GM12878 (cell line): Measurements from ENCODE around the gene DUOXA1. TPM values are rescaled to one million over a fixed set of nuclear protein-coding genes. Genes with fewer than 3 reads are reported as not detected.

Experiments
- ATAC-seq: fragments of 200-7000 bp; cut with Tn5 transposase; 3 replicates; pipeline ENCODE4 v1.9.1; 2020; ENCODE audit warnings: mild to moderate bottlenecking, moderate library complexity
- BruUV-seq: library from RNA; stranded (reverse); fragments of 400-500 nt; replicated peaks from 2 replicates; lab custom pipeline; 2021; lab: Mats Ljungman, UMichigan
- CTCF ChIA-PET: fragments of 300-600 bp; sonication (Branson Sonifier 250); formaldehyde crosslinking; extraction: SDS; loops from one replicate; lab custom pipeline; 2021; ENCODE audit warnings: inconsistent platforms; lab: Yijun Ruan, JAX
- POLR2A ChIA-PET: fragments of 350-600 bp; formaldehyde crosslinking; extraction: SDS; loops from one replicate; lab custom pipeline; 2021; ENCODE audit warnings: inconsistent platforms; lab: Charles Lee
- RAD21 ChIA-PET: fragments of 300-600 bp; sonication (Branson Sonifier 250); formaldehyde crosslinking; loops from one replicate; lab custom pipeline; 2023; ENCODE audit warnings: antibody characterized with exemption; ENCODE audit not compliant: unreplicated experiment; lab: Charles Lee
- SMC1A ChIA-PET: fragments of 300-600 bp; sonication (Branson Sonifier 250); formaldehyde crosslinking; loops from one replicate; lab custom pipeline; 2023; ENCODE audit not compliant: unreplicated experiment, uncharacterized antibody; lab: Charles Lee
- DNase-seq: peaks from one replicate; pipeline ENCODE4 v3.0.0-alpha.2; 2011; ENCODE audit warnings: low read depth, low spot score
- FAIRE-seq: peaks from 3 replicates; lab custom pipeline; 2011; peaks lifted over from hg19 to GRCh38; lab: Jason Lieb, UNC
- H2AFZ ChIP-seq: 2 replicates; pipeline ENCODE4 v1.6.0; 2011; ENCODE audit warnings: low read depth, low read length, control low read depth; ENCODE audit not compliant: control insufficient read depth
- H3K27ac ChIP-seq: 2 replicates; pipeline ENCODE4 v1.5.1; 2011; ENCODE audit warnings: control low read depth; ENCODE audit not compliant: control insufficient read depth, insufficient read depth
- H3K27me3 ChIP-seq, 2 experiments: replicated peaks in 1 of 2; 2 replicates each; pipeline versions ENCODE4 v1.6.0 to v1.6.1; 2011; ENCODE audit warnings: low read length in 1 of 2; ENCODE audit not compliant: control insufficient read depth in 2 of 2, insufficient read depth in 2 of 2
- H3K36me3 ChIP-seq, 2 experiments: 2 replicates each; pipeline ENCODE4 v1.5.1; 2011; ENCODE audit warnings: low read length in 1 of 2; ENCODE audit not compliant: control insufficient read depth in 2 of 2, insufficient read depth in 2 of 2
- H3K4me1 ChIP-seq: 2 replicates; pipeline ENCODE4 v1.6.1; 2011; ENCODE audit warnings: mild to moderate bottlenecking, low read length, moderate library complexity, mixed read lengths; ENCODE audit not compliant: control insufficient read depth, insufficient read depth
- H3K4me2 ChIP-seq: 2 replicates; pipeline ENCODE4 v1.6.0; 2011; ENCODE audit warnings: control low read depth; ENCODE audit not compliant: control insufficient read depth, insufficient read depth
- H3K4me3 ChIP-seq: fragments of 200-600 bp; sonication (generic); 2 replicates; pipeline ENCODE4 v1.5.1; 2016
- H3K79me2 ChIP-seq: 2 replicates; pipeline ENCODE4 v1.6.0; 2011; ENCODE audit warnings: low read length; ENCODE audit not compliant: control insufficient read depth, insufficient read depth
- H3K9ac ChIP-seq: 2 replicates; pipeline ENCODE4 v1.8.0; 2011; ENCODE audit warnings: low read length, control low read depth, mixed read lengths; ENCODE audit not compliant: control insufficient read depth, insufficient read depth
- H3K9me3 ChIP-seq: replicated peaks from 3 replicates; pipeline ENCODE4 v1.5.1; 2011; ENCODE audit warnings: mild to moderate bottlenecking, low read length; ENCODE audit not compliant: control insufficient read depth, insufficient read depth
- H4K20me1 ChIP-seq: 2 replicates; pipeline ENCODE4 v1.6.0; 2011; ENCODE audit not compliant: control insufficient read depth, insufficient read depth
- ASH2L ChIP-seq: fragments of 300-600, 200-600 bp; sonication (generic); IDR thresholded peaks from 2 replicates; pipeline ENCODE4 v1.6.1; 2017; ENCODE audit warnings: low read depth, mild to moderate bottlenecking, borderline replicate concordance
- CHD4 ChIP-seq: fragments of 200-600 bp; sonication (generic); IDR thresholded peaks from 2 replicates; pipeline ENCODE4 v1.6.1; 2016; ENCODE audit warnings: mild to moderate bottlenecking
- KAT2A ChIP-seq: conservative IDR thresholded peaks from 2 replicates; pipeline ENCODE4 v1.6.1; 2011; ENCODE audit warnings: low read depth, low read length; ENCODE audit not compliant: control insufficient read depth
- NFIC ChIP-seq: IDR thresholded peaks from 2 replicates; pipeline ENCODE4 v1.6.1; 2012; ENCODE audit warnings: low read depth, mild to moderate bottlenecking, inconsistent platforms, low read length, moderate library complexity
- NFYA ChIP-seq: IDR thresholded peaks from 2 replicates; pipeline ENCODE4 v1.6.1; 2011; ENCODE audit warnings: low read depth, mild to moderate bottlenecking, low read length, improper control_type of control experiment, borderline replicate concordance
- NFYB ChIP-seq: IDR thresholded peaks from 2 replicates; pipeline ENCODE4 v1.6.1; 2011; ENCODE audit warnings: low read depth, mild to moderate bottlenecking, low read length, improper control_type of control experiment, moderate library complexity; ENCODE audit not compliant: insufficient read depth
- NRF1 ChIP-seq: conservative IDR thresholded peaks from 2 replicates; pipeline ENCODE4 v1.6.1; 2011; ENCODE audit warnings: mild to moderate bottlenecking, low read depth, low read length, improper control_type of control experiment
- SUPT20H ChIP-seq: IDR thresholded peaks from 2 replicates; pipeline ENCODE4 v1.6.1; 2011; ENCODE audit warnings: low read depth, mild to moderate bottlenecking, low read length, moderate library complexity, borderline replicate concordance; ENCODE audit not compliant: control insufficient read depth
- YY1 ChIP-seq: IDR thresholded peaks from 2 replicates; pipeline ENCODE4 v1.6.1; 2011; ENCODE audit warnings: low read depth, mild to moderate bottlenecking, low read length
- ZNF274 ChIP-seq: IDR thresholded peaks from one replicate; pipeline ENCODE4 v1.8.0; 2011; ENCODE audit not compliant: insufficient read length, insufficient read depth
- ZZZ3 ChIP-seq: IDR thresholded peaks from 2 replicates; pipeline ENCODE4 v1.6.1; 2011; ENCODE audit warnings: low read depth; ENCODE audit not compliant: control insufficient read depth, insufficient read length
- WGBS: methylation state at CpG from one replicate; pipeline ENCODE4 v1.1.6; 2016; ENCODE audit warnings: low lambda C conversion rate; ENCODE audit not compliant: insufficient replicate concordance, insufficient coverage; ENCODE audit errors: missing lambda C conversion rate; 5-methylcytosine and 5-hydroxymethylcytosine counted together
- in situ Hi-C: fragments of 300-500 bp; cut with MboI; formaldehyde crosslinking; loops from 9 replicates; pipeline ENCODE4 v1.14.3; 2018; ENCODE audit warnings: mixed read lengths
- intact Hi-C: fragments of 100-400 bp; cut with micrococcal nuclease; formaldehyde crosslinking; loops from one replicate; pipeline ENCODE4 v1.14.2; 2022; ENCODE audit not compliant: unreplicated experiment
- polyA plus RNA-seq, 11 experiments: library from polyadenylated mRNA; depleted of rRNA in 4 of 11; unstranded in 6 of 11; stranded (reverse) in 5 of 11; fragments of >200 nt; fragmentation: Nextera tagmentation in 4 of 11; fragmentation: Illumina TruSeq in 1 of 11; extraction: Ambion mirVana in 4 of 11; extraction: Trizol in 1 of 11; gene quantifications; 1 replicate in 1 of 11; 2 replicates in 10 of 11; pipeline versions ENCODE4 v1.2.1 to v1.2.3, GENCODE V29; 2011 to 2016; ENCODE audit warnings: inconsistent platforms in 2 of 11, missing spikeins in 2 of 11, low read depth in 1 of 11
- total RNA-seq, 4 experiments: library from RNA; depleted of rRNA in 3 of 4; stranded (reverse); fragments of >200 nt in 3 of 4; fragmentation: Illumina TruSeq in 1 of 4; extraction: Trizol in 1 of 4; gene quantifications; 2 replicates each; pipeline versions ENCODE4 v1.2.1 to v1.2.3, GENCODE V29; 2013 to 2021
- TF ChIP-seq, protein P1 (sequence below): fragments of 450-650 bp; IDR thresholded peaks from 2 replicates; pipeline ENCODE4 v1.6.1; 2018; ENCODE audit warnings: borderline replicate concordance, mild to moderate bottlenecking; ENCODE audit not compliant: partially characterized antibody
- TF ChIP-seq, protein P2 (sequence below): IDR thresholded peaks from 2 replicates; pipeline ENCODE4 v1.6.1; 2012; ENCODE audit warnings: low read depth, low read length, improper control_type of control experiment
- TF ChIP-seq, protein P3 (sequence below): IDR thresholded peaks from 2 replicates; pipeline ENCODE4 v1.6.1; 2011; ENCODE audit warnings: mild to moderate bottlenecking, low read depth, low read length, moderate library complexity; ENCODE audit not compliant: insufficient replicate concordance
- TF ChIP-seq, protein P4 (sequence below): fragments of 150-350 bp; IDR thresholded peaks from 2 replicates; pipeline ENCODE4 v1.6.1; 2014; ENCODE audit warnings: mild to moderate bottlenecking, low read depth, low read length

DUOXA1 gene
- total and polyA plus RNA-seq, 10 of the 15 experiments (the other 5 are each of a cell fraction or from before 2014, with no cell fraction given) = 0.08 TPM; not detected in 9

DNA sequence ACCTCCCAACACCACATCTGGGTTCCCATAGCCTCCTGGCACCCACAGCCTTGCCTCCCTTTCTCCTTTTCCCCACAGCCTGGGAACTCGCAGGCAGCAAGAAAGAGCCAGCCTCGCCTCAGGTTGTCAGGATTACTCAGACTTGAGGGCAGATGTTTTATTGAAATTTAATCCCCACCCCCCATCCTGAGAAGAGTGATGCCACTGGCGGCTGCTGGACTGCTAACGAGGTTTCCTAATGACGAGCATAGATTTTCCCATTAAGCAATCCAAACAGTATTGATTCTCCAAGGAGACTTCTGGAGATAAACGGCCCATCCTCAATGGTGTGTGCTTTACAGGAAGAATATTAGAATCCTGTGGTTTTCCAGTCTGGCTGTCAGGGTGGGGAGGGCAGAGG, 44.4 kb upstream of the DUOXA1 start (continued):
- TF ChIP-seq, protein P1, sequence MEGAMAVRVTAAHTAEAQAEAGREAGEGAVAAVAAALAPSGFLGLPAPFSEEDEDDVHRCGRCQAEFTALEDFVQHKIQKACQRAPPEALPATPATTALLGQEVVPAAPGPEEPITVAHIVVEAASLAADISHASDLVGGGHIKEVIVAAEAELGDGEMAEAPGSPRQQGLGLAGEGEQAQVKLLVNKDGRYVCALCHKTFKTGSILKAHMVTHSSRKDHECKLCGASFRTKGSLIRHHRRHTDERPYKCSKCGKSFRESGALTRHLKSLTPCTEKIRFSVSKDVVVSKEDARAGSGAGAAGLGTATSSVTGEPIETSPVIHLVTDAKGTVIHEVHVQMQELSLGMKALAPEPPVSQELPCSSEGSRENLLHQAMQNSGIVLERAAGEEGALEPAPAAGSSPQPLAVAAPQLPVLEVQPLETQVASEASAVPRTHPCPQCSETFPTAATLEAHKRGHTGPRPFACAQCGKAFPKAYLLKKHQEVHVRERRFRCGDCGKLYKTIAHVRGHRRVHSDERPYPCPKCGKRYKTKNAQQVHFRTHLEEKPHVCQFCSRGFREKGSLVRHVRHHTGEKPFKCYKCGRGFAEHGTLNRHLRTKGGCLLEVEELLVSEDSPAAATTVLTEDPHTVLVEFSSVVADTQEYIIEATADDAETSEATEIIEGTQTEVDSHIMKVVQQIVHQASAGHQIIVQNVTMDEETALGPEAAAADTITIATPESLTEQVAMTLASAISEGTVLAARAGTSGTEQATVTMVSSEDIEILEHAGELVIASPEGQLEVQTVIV = no peak
- TF ChIP-seq ZZZ3 (no peak), NFYB (no peak), ZNF274 (no peak), CHD4 (no peak)
- TF ChIP-seq, protein P2, sequence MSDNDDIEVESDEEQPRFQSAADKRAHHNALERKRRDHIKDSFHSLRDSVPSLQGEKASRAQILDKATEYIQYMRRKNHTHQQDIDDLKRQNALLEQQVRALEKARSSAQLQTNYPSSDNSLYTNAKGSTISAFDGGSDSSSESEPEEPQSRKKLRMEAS = no peak
- TF ChIP-seq, protein P3, sequence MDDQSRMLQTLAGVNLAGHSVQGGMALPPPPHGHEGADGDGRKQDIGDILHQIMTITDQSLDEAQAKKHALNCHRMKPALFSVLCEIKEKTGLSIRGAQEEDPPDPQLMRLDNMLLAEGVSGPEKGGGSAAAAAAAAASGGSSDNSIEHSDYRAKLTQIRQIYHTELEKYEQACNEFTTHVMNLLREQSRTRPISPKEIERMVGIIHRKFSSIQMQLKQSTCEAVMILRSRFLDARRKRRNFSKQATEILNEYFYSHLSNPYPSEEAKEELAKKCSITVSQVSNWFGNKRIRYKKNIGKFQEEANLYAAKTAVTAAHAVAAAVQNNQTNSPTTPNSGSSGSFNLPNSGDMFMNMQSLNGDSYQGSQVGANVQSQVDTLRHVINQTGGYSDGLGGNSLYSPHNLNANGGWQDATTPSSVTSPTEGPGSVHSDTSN = no peak

DNA sequence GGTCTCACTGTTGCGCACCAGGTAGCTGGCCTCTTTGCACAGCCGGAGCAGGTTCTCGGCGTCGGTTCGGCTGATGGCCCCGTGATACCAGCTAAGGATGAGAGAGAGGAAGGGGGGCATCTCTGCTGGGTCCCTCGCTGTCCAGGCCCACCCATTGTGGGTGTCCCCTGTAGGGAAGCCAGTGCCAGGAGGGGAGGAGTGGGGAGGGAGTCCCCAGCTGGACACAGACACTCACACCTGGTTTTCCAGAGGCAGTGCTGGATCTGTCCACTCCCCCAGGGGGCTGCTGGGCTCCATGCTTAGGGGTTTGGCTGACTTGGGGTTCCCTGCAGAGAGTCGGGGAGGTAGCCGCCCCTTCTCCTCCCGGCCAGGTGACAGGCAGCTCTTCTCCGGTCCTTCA, 42.2 kb upstream of the DUOXA1 start:
- no peak for FAIRE-seq
- BruUV-seq = no TSS peak
- TF ChIP-seq, protein P4, sequence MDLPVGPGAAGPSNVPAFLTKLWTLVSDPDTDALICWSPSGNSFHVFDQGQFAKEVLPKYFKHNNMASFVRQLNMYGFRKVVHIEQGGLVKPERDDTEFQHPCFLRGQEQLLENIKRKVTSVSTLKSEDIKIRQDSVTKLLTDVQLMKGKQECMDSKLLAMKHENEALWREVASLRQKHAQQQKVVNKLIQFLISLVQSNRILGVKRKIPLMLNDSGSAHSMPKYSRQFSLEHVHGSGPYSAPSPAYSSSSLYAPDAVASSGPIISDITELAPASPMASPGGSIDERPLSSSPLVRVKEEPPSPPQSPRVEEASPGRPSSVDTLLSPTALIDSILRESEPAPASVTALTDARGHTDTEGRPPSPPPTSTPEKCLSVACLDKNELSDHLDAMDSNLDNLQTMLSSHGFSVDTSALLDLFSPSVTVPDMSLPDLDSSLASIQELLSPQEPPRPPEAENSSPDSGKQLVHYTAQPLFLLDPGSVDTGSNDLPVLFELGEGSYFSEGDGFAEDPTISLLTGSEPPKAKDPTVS = no peak
- no peak for TF ChIP-seq ASH2L
- TF ChIP-seq NRF1 = no peak
- no peak for TF ChIP-seq YY1
- TF ChIP-seq CHD4 = no peak
- TF ChIP-seq SUPT20H = no peak
- no peak for TF ChIP-seq KAT2A
- TF ChIP-seq NFYA = no peak
- TF ChIP-seq ZNF274 = no peak
- no peak for TF ChIP-seq NFIC

More for the DNA sequence above, 42.2 kb upstream of the DUOXA1 start:
- Histone ChIP-seq H3K4me1 (peaks cover 5% of the 10 kb centered on the region), H3K27ac (no peak overlapping the region), H3K79me2 (no peaks in the 10 kb centered on the region), H3K4me3 (no peak overlapping the region), H4K20me1 (no peaks in the 10 kb centered on the region), H3K4me2 (no peak overlapping the region), H3K36me3 (no peaks in the 10 kb centered on the region), H3K9me3 (no peaks in the 10 kb centered on the region), H2AFZ (no peak overlapping the region), H3K9ac (no peak overlapping the region), H3K27me3 (no peaks in the 10 kb centered on the region)
- CTCF ChIA-PET = interaction anchor here (16.3 kb wide), 1 partner anchor 10 kb away, joined by 200 read pairs; the partner anchor contains the start of gene SHF
- RAD21 ChIA-PET = no interaction called here
- ATAC-seq (no peak), DNase-seq (no peak)
- POLR2A ChIA-PET = interaction anchor here (1.6 kb wide), 1 partner anchor 14 kb away, joined by 3 read pairs; no protein-coding TSS in a partner anchor
- 73% methylated on average over 11 of the region's 12 CpGs for WGBS
- SMC1A ChIA-PET = interaction anchor here (1.4 to 1.8 kb wide), 2 partner anchors 8 to 15 kb away, joined by 4 to 7 read pairs; no protein-coding TSS in a partner anchor
- intact Hi-C loops (no loop called here), in situ Hi-C loops (loop anchor here (10.0 kb wide), 1 partner anchor 57 kb away; the partner anchor contains the start of genes DUOX2 and DUOXA2)
